Fibroblast of lung (primary cell): ENCODE measurements around the gene ABCF2. TPM values are rescaled to one million over a fixed set of nuclear protein-coding genes. Genes with fewer than 3 reads are reported as not detected.

Experiments used
- DNase-seq, 2 donors: peaks; one replicate each; pipeline versions ENCODE4 v3.0.0 to v3.0.0-alpha.2; 2010; ENCODE audit warnings: low read depth in 2 of 2
- H2AFZ ChIP-seq: 2 replicates; pipeline ENCODE4 v1.5.1; 2012; ENCODE audit warnings: low read length, control low read depth, inconsistent platforms
- H3K27ac ChIP-seq: 2 replicates; pipeline ENCODE4 v1.5.1; 2011; ENCODE audit warnings: low read length, control low read depth; ENCODE audit not compliant: insufficient read depth
- H3K27me3 ChIP-seq: 2 replicates; pipeline ENCODE4 v1.5.1; 2011; ENCODE audit warnings: mild to moderate bottlenecking, low read length; ENCODE audit not compliant: control insufficient read depth, insufficient read depth
- H3K36me3 ChIP-seq: 2 replicates; pipeline ENCODE4 v1.5.1; 2011; ENCODE audit warnings: low read length; ENCODE audit not compliant: control insufficient read depth, insufficient read depth
- H3K4me1 ChIP-seq: 2 replicates; pipeline ENCODE4 v1.5.1; 2011; ENCODE audit warnings: low read length; ENCODE audit not compliant: control insufficient read depth, insufficient read depth; ENCODE audit errors: extremely low read depth
- H3K4me2 ChIP-seq: 2 replicates; pipeline ENCODE4 v1.5.1; 2011; ENCODE audit warnings: low read length, control low read depth; ENCODE audit not compliant: insufficient read depth; ENCODE audit errors: extremely low read depth
- H3K4me3 ChIP-seq, 4 experiments: fragments of 200-600 bp in 1 of 4; sonication (generic) in 1 of 4; replicated peaks in 1 of 4; 2 replicates each; pipeline ENCODE4 v1.5.1; 2011 to 2016; ENCODE audit warnings: low read length in 4 of 4, low read depth in 3 of 4, mild to moderate bottlenecking in 3 of 4, control low read depth in 2 of 4, inconsistent platforms in 1 of 4, mixed read lengths in 1 of 4; ENCODE audit not compliant: insufficient read depth in 1 of 4; ENCODE audit errors: control extremely low read depth in 1 of 4
- H3K79me2 ChIP-seq: 2 replicates; pipeline ENCODE4 v1.5.1; 2012; ENCODE audit warnings: mild to moderate bottlenecking, low read length, inconsistent platforms; ENCODE audit not compliant: control insufficient read depth, insufficient read depth
- H3K9ac ChIP-seq: 2 replicates; pipeline ENCODE4 v1.5.1; 2011; ENCODE audit warnings: mild to moderate bottlenecking, low read length, control low read depth; ENCODE audit not compliant: insufficient read depth
- H3K9me3 ChIP-seq: 2 replicates; pipeline ENCODE4 v1.5.1; 2012; ENCODE audit warnings: low read depth, low read length; ENCODE audit not compliant: control insufficient read depth, insufficient read depth
- H4K20me1 ChIP-seq: 2 replicates; pipeline ENCODE4 v1.5.1; 2011; ENCODE audit warnings: low read length; ENCODE audit not compliant: control insufficient read depth, insufficient read depth; ENCODE audit errors: extremely low read depth
- CTCF ChIP-seq, 2 donors: IDR thresholded peaks in 1 of 2; conservative IDR thresholded peaks in 1 of 2; 1 replicate in 1 of 2; 2 replicates in 1 of 2; pipeline ENCODE4 v1.5.1; 2011 to 2012; ENCODE audit warnings: low read length in 2 of 2, control low read depth in 1 of 2, inconsistent platforms in 1 of 2, low read depth in 1 of 2, mild to moderate bottlenecking in 1 of 2
- EZH2 ChIP-seq: IDR thresholded peaks from 2 replicates; pipeline ENCODE4 v1.5.1; 2012; ENCODE audit warnings: low read length, control low read depth, mild to moderate bottlenecking; ENCODE audit errors: missing control alignments
- polyA plus RNA-seq, 2 donors: library from polyadenylated mRNA; depleted of rRNA in 1 of 2; stranded (reverse) in 1 of 2; unstranded in 1 of 2; fragments of >200 nt; gene quantifications; 2 replicates each; pipeline ENCODE4 v1.2.1, GENCODE V29; 2011 to 2012; ENCODE audit warnings: missing spikeins in 1 of 2
- total RNA-seq: library from RNA; depleted of rRNA; stranded (reverse); fragments of >200 nt; gene quantifications from 2 replicates; pipeline ENCODE4 v1.2.1, GENCODE V29; 2014

ABCF2 gene
- total and polyA plus RNA-seq, 2 donors (not counting 1 experiment from before 2014, with no cell fraction given), result 41.6 to 46.4 TPM

- Histone ChIP-seq H3K36me3 (no peaks in the 10 kb centered on the region), H3K4me1 (no peaks in the 10 kb centered on the region), H3K4me3 (no peak overlapping the region), H3K9ac (no peak overlapping the region), H3K9me3 (no peaks in the 10 kb centered on the region), H3K27ac (no peak overlapping the region), H2AFZ (no peak overlapping the region), H4K20me1 (no peaks in the 10 kb centered on the region), H3K4me2 (no peak overlapping the region), H3K79me2 (no peaks in the 10 kb centered on the region), H3K27me3 (peaks cover 25% of the 10 kb centered on the region)
- TF ChIP-seq EZH2, result no peak
- no peak for TF ChIP-seq CTCF (conservative IDR thresholded peaks at IDR 0.05 in 1 of 2, IDR thresholded peaks at IDR 0.05 in 1 of 2; ENCODE audit: low read depth in 1 of 2, low read length in 2 of 2)
- DNase-seq, result no peak
Observed at GRCh38 chr7:151191544-151191943, 35.5 kb downstream of the ABCF2 start.

GRCh38 chr7:151189038-151189437 lies 38.0 kb downstream of the ABCF2 start:
- Histone ChIP-seq H3K9ac (no peak overlapping the region), H3K36me3 (no peaks in the 10 kb centered on the region), H2AFZ (no peak overlapping the region), H3K4me2 (no peak overlapping the region), H3K79me2 (no peaks in the 10 kb centered on the region), H3K27ac (no peak overlapping the region), H3K9me3 (no peaks in the 10 kb centered on the region), H3K27me3 (peaks cover 27% of the 10 kb centered on the region), H3K4me1 (no peaks in the 10 kb centered on the region), H3K4me3 (no peak overlapping the region), H4K20me1 (no peaks in the 10 kb centered on the region)
- no peak for DNase-seq
- TF ChIP-seq CTCF (conservative IDR thresholded peaks at IDR 0.05 in 1 of 2, IDR thresholded peaks at IDR 0.05 in 1 of 2; ENCODE audit: low read depth in 1 of 2, low read length in 2 of 2), result no peak
- TF ChIP-seq EZH2, result no peak

GRCh38 chr7:151188252-151188542 lies 38.8 kb downstream of the ABCF2 start:
- no peaks in the 10 kb centered on the region for H3K36me3 ChIP-seq
- DNase-seq, result no peak
- no peaks in the 10 kb centered on the region for H3K9me3 ChIP-seq
- H3K9ac ChIP-seq, result no peak overlapping the region
- no peaks in the 10 kb centered on the region for H4K20me1 ChIP-seq
- no peak overlapping the region for H2AFZ ChIP-seq
- H3K27ac ChIP-seq, result no peak overlapping the region
- H3K4me1 ChIP-seq, result no peaks in the 10 kb centered on the region
- no peak overlapping the region for H3K4me3 ChIP-seq
- H3K4me2 ChIP-seq, result no peak overlapping the region
- TF ChIP-seq EZH2 (no peak), CTCF (conservative IDR thresholded peaks at IDR 0.05 in 1 of 2, IDR thresholded peaks at IDR 0.05 in 1 of 2; ENCODE audit: low read depth in 1 of 2, low read length in 2 of 2) (no peak)
- no peaks in the 10 kb centered on the region for H3K79me2 ChIP-seq
- H3K27me3 ChIP-seq, result peaks cover 27% of the 10 kb centered on the region
